K562 (cell line): Measurements from ENCODE around the gene GSDME. TPM values are rescaled to one million over a fixed set of nuclear protein-coding genes. Genes with fewer than 3 reads are reported as not detected.

Experiments
- ATAC-seq: fragments of 200-7000 bp; cut with Tn5 transposase; 3 replicates; pipeline ENCODE4 v1.9.1; 2020; ENCODE audit warnings: moderate library complexity
- BruUV-seq: library from RNA; stranded (reverse); fragments of 400-500 nt; replicated peaks from 2 replicates; lab custom pipeline; 2021; lab: Mats Ljungman, UMichigan
- CTCF ChIA-PET: fragments of 300-600 bp; formaldehyde crosslinking; extraction: SDS; loops from one replicate; lab custom pipeline; 2021; ENCODE audit warnings: low intra/inter-chr PET ratio; lab: Yijun Ruan, JAX
- POLR2A ChIA-PET: fragments of 300-600, 350-650 bp; sonication (Branson Sonifier 250); formaldehyde crosslinking; extraction: SDS; loops from one replicate; lab custom pipeline; 2021; ENCODE audit warnings: antibody characterized with exemption, inconsistent platforms; lab: Yijun Ruan, JAX
- DNase-seq, 4 experiments: peaks; one replicate each; pipeline versions ENCODE4 v3.0.0 to v3.0.0-alpha.2; 2011 to 2018; ENCODE audit warnings: low spot score in 3 of 4, mixed read lengths in 3 of 4; ENCODE audit errors: extremely low read depth in 1 of 4
- FAIRE-seq: peaks from 2 replicates; lab custom pipeline; 2011; peaks lifted over from hg19 to GRCh38; lab: Jason Lieb, UNC
- H2AFZ ChIP-seq: 2 replicates; pipeline ENCODE4 v1.6.0; 2011; ENCODE audit warnings: low read depth, low read length, control low read depth, inconsistent platforms
- H3K27ac ChIP-seq: fragments of 200-600 bp; 3 replicates; pipeline ENCODE4 v1.8.0; 2011; ENCODE audit warnings: low read depth, mild to moderate bottlenecking, control low read depth, inconsistent platforms, low read length, moderate library complexity, mixed read lengths; ENCODE audit errors: extremely low read depth
- H3K27me3 ChIP-seq, 2 experiments: fragments of 300-600 bp in 1 of 2; 2 replicates in 1 of 2; 3 replicates in 1 of 2; pipeline versions ENCODE4 v1.6.0 to v1.8.0; 2011; ENCODE audit warnings: inconsistent platforms in 2 of 2, low read length in 2 of 2, mild to moderate bottlenecking in 1 of 2, mixed read lengths in 1 of 2, moderate library complexity in 1 of 2; ENCODE audit not compliant: control insufficient read depth in 2 of 2, insufficient read depth in 2 of 2
- H3K36me3 ChIP-seq: fragments of 300-600 bp; 3 replicates; pipeline ENCODE4 v1.8.0; 2011; ENCODE audit warnings: mild to moderate bottlenecking, low read length, inconsistent platforms; ENCODE audit not compliant: control insufficient read depth, insufficient read depth
- H3K4me1 ChIP-seq, 2 experiments: fragments of 200-600 bp in 1 of 2; replicated peaks in 1 of 2; 2 replicates in 1 of 2; 3 replicates in 1 of 2; pipeline versions ENCODE4 v1.5.1 to v1.8.0; 2011; ENCODE audit warnings: inconsistent platforms in 2 of 2, low read length in 2 of 2, mild to moderate bottlenecking in 1 of 2, mixed read lengths in 1 of 2, moderate library complexity in 1 of 2; ENCODE audit not compliant: control insufficient read depth in 2 of 2, insufficient read depth in 2 of 2
- H3K4me2 ChIP-seq: 2 replicates; pipeline ENCODE4 v1.6.1; 2011; ENCODE audit warnings: low read length, control low read depth, inconsistent platforms, mixed read lengths; ENCODE audit not compliant: insufficient read depth
- H3K4me3 ChIP-seq: fragments of 200-600 bp; sonication (generic), shearing (Covaris generic); 2 replicates; pipeline ENCODE4 v1.5.1; 2016; ENCODE audit warnings: control low read depth, inconsistent platforms
- H3K79me2 ChIP-seq: fragments of 200-600 bp; 3 replicates; pipeline ENCODE4 v1.8.0; 2011; ENCODE audit warnings: low read length, inconsistent platforms; ENCODE audit not compliant: control insufficient read depth, insufficient read depth
- H3K9ac ChIP-seq, 2 experiments: 2 replicates each; pipeline versions ENCODE4 v1.6.0 to v1.6.1; 2011; ENCODE audit warnings: low read depth in 2 of 2, low read length in 2 of 2, control low read depth in 1 of 2, inconsistent platforms in 1 of 2, mild to moderate bottlenecking in 1 of 2, mixed read lengths in 1 of 2; ENCODE audit not compliant: insufficient read depth in 1 of 2
- H3K9me1 ChIP-seq: one replicate; pipeline ENCODE4 v1.6.0; 2011; ENCODE audit warnings: inconsistent platforms, mild to moderate bottlenecking, low read length, moderate library complexity; ENCODE audit not compliant: control insufficient read depth, insufficient read depth
- H3K9me3 ChIP-seq: replicated peaks from 2 replicates; pipeline ENCODE4 v1.5.1; 2011; ENCODE audit warnings: low read depth, low read length, inconsistent platforms; ENCODE audit not compliant: control insufficient read depth, insufficient read depth
- H4K20me1 ChIP-seq: replicated peaks from 2 replicates; pipeline ENCODE4 v1.6.1; 2011; ENCODE audit warnings: low read length, inconsistent platforms, mixed read lengths; ENCODE audit not compliant: control insufficient read depth, insufficient read depth
- BRCA1 ChIP-seq, 2 experiments: fragments of 450-650 bp in 1 of 2; sonication (generic) in 1 of 2; formaldehyde crosslinking in 1 of 2; IDR thresholded peaks; 2 replicates each; pipeline versions ENCODE4 v1.5.0 to v1.6.1; 2017 to 2020; ENCODE audit warnings: mild to moderate bottlenecking in 1 of 2, missing genetic modification reagents in 1 of 2
- EGR1 ChIP-seq: fragments of 450-650 bp; conservative IDR thresholded peaks from 2 replicates; pipeline ENCODE4 v1.6.1; 2017; ENCODE audit warnings: mild to moderate bottlenecking
- FOXK1 ChIP-seq: sonication (generic); formaldehyde crosslinking; IDR thresholded peaks from 2 replicates; pipeline ENCODE4 v1.8.0; 2022; ENCODE audit warnings: missing genetic modification reagents, mild to moderate bottlenecking, borderline replicate concordance
- JUND ChIP-seq, 2 experiments: IDR thresholded peaks; 2 replicates in 1 of 2; 3 replicates in 1 of 2; pipeline ENCODE4 v1.6.1; 2011; ENCODE audit warnings: borderline replicate concordance in 2 of 2, low read depth in 2 of 2, low read length in 2 of 2, improper control_type of control experiment in 1 of 2, missing biosample characterization in 1 of 2, missing genetic modification characterization in 1 of 2, missing genetic modification reagents in 1 of 2
- MXI1 ChIP-seq: IDR thresholded peaks from 2 replicates; pipeline ENCODE4 v1.6.1; 2011; ENCODE audit warnings: low read depth, mild to moderate bottlenecking, improper control_type of control experiment, low read length
- RUNX1 ChIP-seq: sonication (generic); IDR thresholded peaks from 2 replicates; pipeline ENCODE4 v1.6.1; 2016; ENCODE audit warnings: antibody characterized with exemption, low read depth
- SMAD3 ChIP-seq: fragments of 450-650 bp; formaldehyde crosslinking; conservative IDR thresholded peaks from 2 replicates; pipeline ENCODE4 v1.4.0; 2020; ENCODE audit warnings: mild to moderate bottlenecking
- SMAD4 ChIP-seq: fragments of 250-450 bp; sonication (Bioruptor Pico); conservative IDR thresholded peaks from 2 replicates; pipeline ENCODE4 v1.8.0; 2021; ENCODE audit warnings: inconsistent platforms, mild to moderate bottlenecking, moderate library complexity
- SRSF7 ChIP-seq: fragments of 200-400 bp; formaldehyde crosslinking; optimal IDR thresholded peaks from 2 replicates; pipeline ENCODE3; 2017; ENCODE audit warnings: mild to moderate bottlenecking, low read depth, low read length
- TCFL5 ChIP-seq: fragments of 250-450 bp; sonication (Bioruptor Pico); conservative IDR thresholded peaks from 2 replicates; pipeline ENCODE4 v1.6.1; 2021; ENCODE audit warnings: mild to moderate bottlenecking, moderate library complexity, matching md5 sums
- ZKSCAN8 ChIP-seq: fragments of 200-800 bp; sonication (Bioruptor generic); IDR thresholded peaks from 2 replicates; pipeline ENCODE4 v1.6.1; 2016; ENCODE audit warnings: missing genetic modification characterization, missing compliant biosample characterization
- ZNF766 ChIP-seq: fragments of 200-800 bp; sonication (Bioruptor generic); conservative IDR thresholded peaks from 2 replicates; pipeline ENCODE4 v1.6.1; 2016; ENCODE audit warnings: missing genetic modification characterization, missing compliant biosample characterization
- ZSCAN29 ChIP-seq: fragments of 450-650 bp; IDR thresholded peaks from 2 replicates; pipeline ENCODE4 v1.6.1; 2017
- WGBS: fragments of 100-300 bp; shearing (Covaris generic); methylation state at CpG from one replicate; pipeline ENCODE4 v1.1.6; 2016; ENCODE audit warnings: low coverage, mixed read lengths; ENCODE audit not compliant: insufficient coverage; ENCODE audit errors: missing lambda C conversion rate; 5-methylcytosine and 5-hydroxymethylcytosine counted together
- in situ Hi-C: fragments of 300-500 bp; cut with MboI; formaldehyde crosslinking; loops from 4 replicates; pipeline ENCODE4 v1.15.0; 2018; ENCODE audit warnings: inconsistent platforms, mixed read lengths
- intact Hi-C: fragments of 100-400 bp; cut with micrococcal nuclease; formaldehyde crosslinking; loops from 2 replicates; pipeline ENCODE4 v1.14.2; 2022
- polyA plus RNA-seq, 8 experiments: library from polyadenylated mRNA; depleted of rRNA in 4 of 8; stranded (reverse) in 5 of 8; unstranded in 3 of 8; fragments of >200 nt; fragmentation: Nextera tagmentation in 2 of 8; fragmentation: Illumina TruSeq in 1 of 8; extraction: Ambion mirVana in 2 of 8; extraction: Trizol in 1 of 8; gene quantifications; 2 replicates each; pipeline versions ENCODE4 v1.2.1 to v1.2.3, GENCODE V29; 2011 to 2014; ENCODE audit warnings: inconsistent platforms in 1 of 8, missing spikeins in 1 of 8
- total RNA-seq, 7 experiments: library from RNA; depleted of rRNA in 6 of 7; stranded (reverse); fragments of >200 nt in 6 of 7; fragmentation: Illumina TruSeq in 2 of 7; extraction: Trizol in 2 of 7; gene quantifications; 2 replicates each; pipeline versions ENCODE4 v1.2.1 to v1.2.3, GENCODE V29; 2011 to 2021; ENCODE audit warnings: low replicate concordance in 1 of 7

Gene GSDME
- total and polyA plus RNA-seq, 9 of the 15 experiments (the other 6 are each of a cell fraction or from before 2014, with no cell fraction given) = 0.37 to 1.9 (median 0.62) TPM

- TF ChIP-seq SRSF7 = no peak
- no peak for TF ChIP-seq MXI1
- no peak for TF ChIP-seq FOXK1
- TF ChIP-seq ZSCAN29 = no peak
- TF ChIP-seq ZNF766 (CRISPR knock-in tag) = no peak
- TF ChIP-seq SMAD4 = no peak
Observed at GRCh38 chr7:24729365-24730017, 27.8 kb downstream of the GSDME start (continued).

- H3K79me2 ChIP-seq = no peaks in the 10 kb centered on the region
- H3K9ac ChIP-seq = no peak overlapping the region
- H3K27ac ChIP-seq = no peak overlapping the region
- H3K4me3 ChIP-seq = no peak overlapping the region
- BruUV-seq = no TSS peak
- no peaks in the 10 kb centered on the region for H3K36me3 ChIP-seq
- in situ Hi-C loops = loop anchor here (10.0 kb wide), 1 partner anchor 366 kb away; no protein-coding TSS in a partner anchor
- H3K9me3 ChIP-seq = no peaks in the 10 kb centered on the region; the same call in 1 of the 2 replicates
- ChIA-PET CTCF (no interaction called here), POLR2A (no interaction called here)
- no peak overlapping the region for H3K4me2 ChIP-seq
- H3K4me1 ChIP-seq = peaks cover 5 to 13% of the 10 kb centered on the region in 2 experiments; a peak in 4 of 5 replicates
- 12% methylated on average over 16 of the region's 16 CpGs for WGBS
- 0 out of 2 replicates have a peak, but pooled peaks cover 3% of the 10 kb centered on the region for H4K20me1 ChIP-seq
- no peak for DNase-seq
- H3K27me3 ChIP-seq = peaks cover 5 to 34% of the 10 kb centered on the region in 2 experiments; a peak in 4 of 5 replicates
- ATAC-seq = no peak
- H2AFZ ChIP-seq = no peak overlapping the region
- peak; percentile 58; the same call in 1 of the 2 replicates for TF ChIP-seq ZNF766 (CRISPR knock-in tag)
- peak; percentile 97 for TF ChIP-seq ZKSCAN8 (CRISPR knock-in tag)
- TF ChIP-seq JUND (IDR thresholded peaks at IDR 0.05; ENCODE audit: borderline replicate concordance, low read depth, low read length) = no peak
- TF ChIP-seq JUND (tag; IDR thresholded peaks at IDR 0.05; ENCODE audit: borderline replicate concordance, low read depth, low read length) = no peak
- 0 out of 2 replicates have a peak, but pooled peaks have one; percentile 26 for TF ChIP-seq EGR1
- TF ChIP-seq BRCA1 (IDR thresholded peaks at IDR 0.05) = no peak
- no peak for TF ChIP-seq BRCA1 (CRISPR knock-in tag; IDR thresholded peaks at IDR 0.05)
- no peak for TF ChIP-seq SMAD3 (CRISPR knock-in tag)
- TF ChIP-seq RUNX1 = no peak
- no peak for TF ChIP-seq TCFL5 (CRISPR knock-in tag)
- intact Hi-C loops = loop anchor here (10.0 kb wide), 2 partner anchors 66 to 366 kb away; no protein-coding TSS in a partner anchor
- no peaks in the 10 kb centered on the region for H3K9me1 ChIP-seq
- no peak for FAIRE-seq
Observed at GRCh38 chr7:24728503-24729364, 28.5 kb downstream of the GSDME start.
